HG03060 (cell line): Measurements from ENCODE around the gene TRAPPC2B.
A peak's percentile ranks its signal among the peaks of the same experiment; 100 is the strongest.
"Not testable (repeated sequence)": the region's sequence is repeated elsewhere in the genome, so short reads cannot be mapped to it uniquely, and the experiment has no call there.

Experiments used
- ATAC-seq: cut with Tn5 transposase; IDR thresholded peaks from one replicate; pipeline ENCODE4 v1.9.1; 2021; ENCODE audit warnings: low read depth, moderate number of reproducible peaks; ENCODE audit not compliant: unreplicated experiment

The TRAPPC2B gene

DNA sequence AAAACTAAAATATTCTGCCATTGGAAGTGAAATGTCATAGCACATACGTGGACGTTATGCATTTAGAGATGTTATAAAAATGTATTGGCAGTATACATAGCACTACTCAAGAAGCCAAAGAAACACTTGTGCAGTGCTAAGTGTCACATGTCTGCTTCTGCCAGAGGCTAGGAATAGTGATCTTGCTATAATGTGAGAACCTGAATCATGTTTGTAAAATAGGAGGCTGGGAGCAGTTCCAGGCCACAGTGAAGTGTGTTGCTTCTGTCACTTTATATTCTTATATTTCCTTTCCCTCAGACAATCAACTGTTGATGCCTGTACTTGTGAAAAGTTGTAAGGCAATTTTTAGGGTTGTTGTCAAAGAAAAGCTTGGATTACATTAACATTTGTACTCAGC, 3.4 kb downstream of the TRAPPC2B start:
- ATAC-seq: no peak

DNA sequence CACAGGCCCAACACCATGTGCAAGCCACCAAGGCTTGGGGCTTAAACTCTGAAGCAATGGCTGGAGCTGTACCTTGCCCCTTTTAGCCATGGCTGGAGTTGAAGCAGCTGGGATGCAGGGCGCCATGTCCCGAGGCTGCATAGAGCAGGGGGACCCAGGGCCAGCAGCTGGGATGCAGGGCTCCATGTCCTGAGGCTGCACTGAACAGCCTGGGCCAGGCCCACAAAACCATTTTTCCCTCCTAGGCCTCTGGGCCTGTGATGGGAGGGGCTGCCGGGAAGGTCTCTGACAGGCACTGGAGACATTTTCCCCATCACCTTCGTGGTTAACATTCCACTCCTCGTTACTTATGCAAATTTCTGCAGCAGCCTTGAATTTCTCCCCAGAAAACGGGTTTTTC, 10.8 kb downstream of the TRAPPC2B start:
- no peak for ATAC-seq

DNA sequence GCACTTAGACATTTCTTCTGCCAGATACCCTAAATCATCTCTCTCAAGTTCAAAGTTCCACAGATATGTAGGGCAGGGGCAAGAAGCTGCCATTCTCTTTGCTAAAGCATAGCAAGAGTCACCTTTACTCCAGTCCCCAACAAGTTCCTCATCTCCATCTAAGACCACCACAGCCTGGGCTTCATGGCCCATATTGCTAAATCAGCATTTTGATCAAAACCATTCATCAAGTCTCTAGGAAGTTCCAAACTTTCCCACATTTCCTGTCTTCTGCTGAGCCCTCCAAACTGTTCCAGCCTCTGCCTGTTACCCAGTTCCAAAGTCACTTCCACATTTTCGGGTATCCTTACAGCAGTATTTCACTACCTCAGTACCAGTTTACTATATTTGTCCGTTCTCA, 11.3 kb downstream of the TRAPPC2B start:
- not testable (repeated sequence) for ATAC-seq

- no peak for ATAC-seq
Observed at GRCh38 chr19:57376151-57376550, 12.8 kb downstream of the TRAPPC2B start.

DNA sequence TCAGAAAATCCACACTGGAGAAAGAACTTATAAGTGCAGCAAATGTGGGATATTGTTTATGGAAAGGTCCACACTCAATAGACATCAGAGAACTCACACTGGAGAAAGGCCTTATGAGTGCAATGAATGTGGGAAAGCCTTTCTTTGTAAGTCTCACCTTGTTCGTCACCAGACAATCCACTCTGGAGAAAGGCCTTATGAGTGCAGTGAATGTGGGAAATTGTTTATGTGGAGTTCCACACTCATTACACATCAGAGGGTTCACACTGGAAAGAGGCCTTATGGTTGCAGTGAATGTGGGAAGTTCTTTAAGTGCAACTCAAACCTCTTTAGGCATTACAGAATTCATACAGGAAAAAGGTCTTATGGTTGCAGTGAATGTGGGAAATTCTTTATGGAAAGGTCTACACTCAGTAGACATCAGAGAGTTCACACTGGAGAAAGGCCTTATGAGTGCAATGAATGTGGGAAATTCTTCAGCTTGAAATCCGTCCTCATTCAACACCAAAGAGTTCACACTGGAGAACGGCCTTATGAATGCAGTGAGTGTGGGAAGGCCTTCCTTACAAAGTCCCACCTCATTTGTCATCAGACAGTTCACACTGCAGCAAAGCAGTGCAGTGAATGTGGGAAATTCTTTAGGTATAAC, 14.3 kb downstream of the TRAPPC2B start:
- no peak for ATAC-seq

GRCh38 chr19:57380923-57381322, 17.6 kb downstream of the TRAPPC2B start:
- ATAC-seq: no peak

DNA sequence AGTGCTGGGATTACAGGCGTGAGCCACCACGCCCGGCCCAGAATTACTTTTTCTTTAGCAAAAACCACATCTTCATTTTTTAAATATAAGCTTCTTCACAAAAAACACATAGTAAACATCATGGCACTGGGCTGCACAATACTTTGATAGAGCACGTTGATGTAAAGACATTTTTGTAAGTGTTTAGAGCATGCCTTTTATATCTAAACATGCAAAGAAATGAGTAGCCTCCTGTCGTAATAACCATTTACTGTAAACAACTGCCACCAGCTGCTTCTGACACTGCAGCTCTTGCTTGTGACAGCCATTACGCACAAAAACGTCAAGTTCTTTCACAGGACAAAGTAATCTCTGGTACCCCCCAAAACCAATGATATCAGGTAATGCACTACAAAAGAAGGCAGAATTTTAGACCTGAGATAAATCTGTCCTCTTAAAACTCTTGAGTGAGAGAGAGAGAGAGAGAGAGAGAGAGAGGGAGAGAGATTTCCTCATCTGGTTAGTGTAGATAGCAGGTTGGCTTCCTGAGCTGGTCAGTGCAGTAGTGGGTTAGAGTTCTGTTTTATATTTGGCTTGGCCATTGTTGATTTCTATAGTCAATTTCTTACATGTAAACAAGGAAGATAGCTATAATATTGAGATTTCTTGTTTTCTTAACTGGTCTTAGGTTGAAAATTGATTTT, 19.6 kb downstream of the TRAPPC2B start:
- ATAC-seq: no peak

DNA sequence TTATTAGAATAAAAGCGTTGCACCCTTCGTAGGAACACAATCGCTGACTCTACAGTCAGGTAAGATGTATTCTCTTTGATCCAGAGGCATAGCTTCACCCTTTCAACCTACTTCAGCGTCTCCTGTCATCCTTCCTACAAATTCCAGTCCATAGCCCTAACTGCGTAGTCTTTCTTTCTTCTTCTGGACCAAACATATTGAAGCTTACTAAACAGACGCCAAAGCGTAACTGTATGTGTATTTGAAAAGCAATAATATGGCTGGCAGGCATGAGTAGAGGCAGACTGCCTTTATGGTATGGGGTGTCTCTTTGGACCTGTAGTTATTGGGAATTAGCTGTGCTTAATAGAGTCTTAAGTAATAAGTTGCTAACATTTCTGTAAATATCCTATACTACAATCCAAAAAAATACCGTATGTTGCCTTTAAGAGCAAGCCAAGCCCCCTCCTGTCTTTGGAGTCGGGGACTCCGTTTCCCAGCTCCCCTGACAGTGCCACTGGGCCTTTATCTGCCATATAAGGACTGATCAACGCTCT, 25.9 kb downstream of the TRAPPC2B start:
- no peak for ATAC-seq

- ATAC-seq: peak; percentile 93
Observed at GRCh38 chr19:57389730-57390598, 26.6 kb downstream of the TRAPPC2B start, which contains the start of gene ZNF548. TSS of gene ZNF548 (plus strand) at chr19:57389854. CDS start at chr19:57390100, 246 bp downstream.

DNA sequence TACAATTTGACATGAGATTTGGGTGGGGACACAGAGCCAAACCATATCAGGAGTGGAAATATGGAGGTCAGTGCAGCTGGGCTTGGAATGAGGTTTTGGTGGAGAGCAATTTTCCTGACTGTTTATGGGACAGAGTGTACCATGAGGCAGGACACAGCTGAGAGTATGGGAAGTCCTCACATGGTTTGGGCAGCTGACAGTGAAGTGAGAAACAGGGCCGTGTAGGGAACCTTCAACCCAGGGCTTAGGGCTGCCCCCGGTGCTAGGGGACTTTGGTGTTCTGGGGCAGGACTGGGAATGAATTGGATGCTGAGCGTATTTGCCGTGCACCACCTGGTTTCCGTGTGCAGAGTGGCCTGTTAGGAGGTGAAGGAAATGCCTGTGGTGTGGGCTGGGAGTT, 32.4 kb downstream of the TRAPPC2B start:
- ATAC-seq: no peak

GRCh38 chr19:57398868-57399267, 35.5 kb downstream of the TRAPPC2B start:
- ATAC-seq: no peak

DNA sequence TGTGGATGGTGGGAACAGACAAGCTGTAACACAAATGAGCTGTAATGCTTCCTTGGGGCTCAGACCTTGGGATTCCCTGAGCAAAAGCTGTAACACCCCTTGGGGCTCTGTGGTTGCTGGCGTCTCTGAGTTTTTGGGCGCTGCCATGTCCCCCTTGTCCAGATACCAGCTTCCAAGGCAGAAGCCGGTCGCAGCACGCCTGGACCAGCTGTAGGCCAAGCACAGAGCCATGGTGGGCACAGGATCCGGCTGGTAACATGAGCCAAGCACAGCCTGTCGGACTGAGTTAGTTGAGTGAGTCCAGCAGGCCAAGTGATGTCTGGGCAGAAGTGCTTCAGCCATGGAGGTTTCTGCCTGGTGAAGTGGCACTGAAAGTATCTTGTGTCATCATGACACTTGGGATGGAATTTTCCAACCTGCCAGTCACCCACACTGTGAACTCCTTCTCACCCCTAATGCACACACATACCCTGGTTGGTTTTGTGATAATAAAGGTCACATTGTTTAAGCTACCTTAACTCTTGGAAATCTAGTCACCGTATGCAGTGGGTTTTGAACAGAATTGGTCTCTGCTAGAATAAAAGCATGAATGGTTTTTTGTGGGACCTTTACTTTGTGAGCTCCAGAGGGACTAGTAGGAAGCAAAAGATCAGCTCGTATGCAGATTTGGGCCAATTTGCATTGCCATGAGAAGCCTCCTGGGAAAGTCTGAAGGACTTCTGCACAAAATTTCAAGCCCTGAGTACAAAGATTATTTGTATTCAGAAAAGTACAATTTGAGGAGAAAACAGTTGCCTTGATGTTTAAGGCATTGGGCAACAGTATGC, 40.6 kb downstream of the TRAPPC2B start:
- no peak for ATAC-seq

DNA sequence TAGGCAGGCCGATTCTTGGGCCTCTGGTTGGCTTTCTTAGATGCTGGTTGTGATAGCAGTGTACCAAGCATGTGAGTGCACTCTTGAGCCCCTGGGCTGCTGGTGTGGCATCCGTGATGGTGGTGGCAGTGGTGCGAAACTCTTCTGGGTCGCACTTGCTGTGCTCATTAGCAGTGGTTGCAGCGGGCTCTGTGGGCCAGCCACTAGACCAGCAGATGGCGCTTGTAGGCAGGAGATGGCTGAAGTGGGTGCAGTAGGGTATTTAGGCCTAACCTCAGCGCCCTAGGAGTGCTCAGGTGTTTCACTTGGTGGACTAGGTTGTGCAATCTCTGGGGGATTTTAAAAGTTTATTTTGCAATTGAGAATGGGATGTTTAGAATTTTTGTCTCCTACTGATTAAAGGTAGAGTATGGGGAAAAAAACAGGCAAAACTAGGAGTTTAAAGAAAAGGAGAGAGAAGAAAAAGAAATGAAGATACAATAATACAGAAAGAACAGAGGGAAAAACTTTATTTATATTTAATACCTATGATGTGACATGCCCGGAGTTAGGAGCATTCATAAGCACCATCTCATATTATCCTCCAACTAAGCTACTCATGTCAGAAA, 43.3 kb downstream of the TRAPPC2B start:
- ATAC-seq: no peak

DNA sequence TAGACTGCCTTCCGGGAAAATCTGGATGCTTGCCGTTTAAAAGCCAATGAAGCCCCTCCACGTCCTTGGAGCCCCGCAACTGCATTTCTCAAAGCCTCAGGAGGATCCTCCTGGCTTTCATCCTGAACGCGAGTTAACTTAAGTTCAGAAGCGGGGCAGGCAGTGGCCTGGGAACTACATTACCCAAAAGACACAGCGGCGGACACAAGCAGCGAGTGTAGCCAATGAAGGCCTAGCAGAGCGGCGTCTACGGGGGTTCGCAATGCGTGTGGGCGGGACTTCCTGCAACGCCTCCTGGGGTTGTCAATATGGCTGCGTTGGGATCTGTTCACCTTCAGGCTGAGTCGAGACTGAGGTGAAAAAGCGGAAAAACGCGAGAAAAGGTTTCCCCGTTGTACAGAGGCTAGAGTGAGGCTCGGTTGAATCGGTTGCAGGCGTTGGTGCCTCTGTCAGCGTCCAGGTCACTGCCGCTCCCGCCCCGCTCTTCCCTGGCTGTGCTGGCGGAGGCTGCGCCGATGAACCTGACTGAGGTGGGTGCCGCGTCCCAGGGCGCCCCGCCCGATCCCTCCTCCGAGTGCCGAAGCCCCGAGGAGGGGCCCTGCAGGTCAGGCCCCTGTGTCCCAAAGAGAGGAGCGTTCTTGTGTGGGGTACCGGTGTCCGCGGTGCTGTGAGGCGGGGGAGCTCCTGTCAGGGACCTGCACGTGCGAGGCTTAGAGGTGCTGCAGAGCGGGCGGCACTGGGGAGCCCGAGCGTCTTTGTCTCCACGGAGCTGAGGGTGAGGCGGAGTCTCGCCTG, 47.7 kb downstream of the TRAPPC2B start, which contains the start of gene ZNF17:
Gene ZNF17 (plus strand): TSS at position 285 of the 795 bp plus-strand sequence. CDS start 2,455 bp downstream, outside the sequence.
- peak; percentile 94 for ATAC-seq
